GM03348 (cell line): ENCODE data around the gene GEMIN7.
A peak's percentile ranks its signal among the peaks of the same experiment; 100 is the strongest.
"Not testable (repeated sequence)": the region's sequence is repeated elsewhere in the genome, so short reads cannot be mapped to it uniquely, and the experiment has no call there.

Experiments used
- DNase-seq: peaks from one replicate; pipeline ENCODE4 v3.0.0; 2012; ENCODE audit warnings: low spot score

Gene GEMIN7

DNA sequence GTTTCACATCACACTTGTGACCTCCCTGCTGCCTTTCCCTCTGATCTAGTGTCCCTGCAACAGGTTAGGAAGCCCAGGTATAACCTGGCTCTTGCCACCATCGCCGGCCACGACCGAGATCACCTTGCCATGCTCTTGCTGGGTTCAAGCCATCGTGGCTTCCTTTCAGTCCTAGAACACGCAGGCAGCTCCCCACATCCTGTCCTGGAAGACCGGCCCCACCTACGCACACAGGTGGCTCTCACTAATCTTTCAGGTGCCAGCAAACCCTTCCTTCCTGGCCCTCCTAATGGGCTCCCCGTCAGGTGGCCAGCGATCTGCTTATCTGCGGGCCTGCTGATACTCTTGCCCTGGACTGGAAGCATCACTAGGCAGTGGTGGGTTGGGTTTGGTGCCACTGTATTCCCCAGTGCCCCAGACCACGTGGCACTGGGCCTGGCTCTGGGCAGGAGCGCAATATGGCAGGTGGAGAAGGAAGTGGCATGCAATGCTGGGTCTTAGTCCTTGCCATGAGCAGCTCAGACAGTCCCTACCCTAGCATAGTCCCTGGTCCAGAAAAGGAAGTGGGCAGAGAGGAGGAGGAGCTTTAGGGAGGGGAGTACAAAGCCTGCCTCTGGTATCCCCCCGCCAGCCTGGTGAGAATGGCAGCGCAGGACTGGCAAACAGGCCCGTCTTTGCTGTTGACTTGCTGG lies 25.7 kb downstream of the GEMIN7 start:
- no peak for DNase-seq

DNA sequence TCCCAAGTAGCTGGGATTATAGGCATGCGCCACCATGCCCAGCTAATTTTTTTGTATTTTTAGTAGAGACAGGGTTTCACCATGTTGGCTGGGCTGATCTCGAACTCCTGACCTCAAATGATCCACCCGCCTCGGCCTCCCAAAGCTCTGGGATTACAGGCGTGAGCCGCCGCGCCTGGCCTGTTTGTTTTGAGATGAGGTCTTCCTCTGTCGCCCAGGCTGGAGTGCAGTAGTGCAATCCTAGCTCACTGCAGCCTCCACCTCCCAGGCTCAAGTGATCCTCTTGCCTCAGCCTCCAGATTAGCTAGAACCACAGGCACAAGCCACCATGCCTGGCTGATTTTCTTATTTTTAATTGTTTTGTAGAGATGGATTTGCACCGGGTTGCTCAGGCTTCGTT lies 27.3 kb downstream of the GEMIN7 start:
- DNase-seq, result not testable (repeated sequence)

DNA sequence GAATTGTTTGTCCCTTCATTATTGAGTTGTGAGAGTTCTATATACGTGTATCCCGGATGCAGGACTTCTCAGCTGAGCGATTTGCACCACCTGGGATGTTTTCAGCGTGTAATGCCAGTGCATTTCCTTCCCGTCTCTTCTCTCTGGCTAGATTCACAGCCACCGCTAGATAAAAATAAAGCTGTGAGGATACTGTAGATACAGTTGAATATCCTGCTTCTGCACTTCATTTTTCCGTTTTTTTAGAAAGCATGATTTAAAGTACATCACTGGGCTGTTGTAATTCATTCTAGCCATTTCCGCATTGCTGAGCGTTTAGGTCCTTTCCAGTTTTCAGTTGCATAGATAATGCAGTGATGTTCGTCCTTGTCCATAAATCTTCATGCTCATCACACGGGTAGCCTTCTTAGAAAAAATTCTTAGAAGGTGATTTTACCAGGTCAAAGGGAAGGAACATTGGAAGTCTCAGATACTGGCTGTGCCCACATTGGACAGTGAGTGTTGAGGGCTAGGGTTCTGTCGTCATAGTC lies 28.6 kb downstream of the GEMIN7 start:
- no peak for DNase-seq

DNA sequence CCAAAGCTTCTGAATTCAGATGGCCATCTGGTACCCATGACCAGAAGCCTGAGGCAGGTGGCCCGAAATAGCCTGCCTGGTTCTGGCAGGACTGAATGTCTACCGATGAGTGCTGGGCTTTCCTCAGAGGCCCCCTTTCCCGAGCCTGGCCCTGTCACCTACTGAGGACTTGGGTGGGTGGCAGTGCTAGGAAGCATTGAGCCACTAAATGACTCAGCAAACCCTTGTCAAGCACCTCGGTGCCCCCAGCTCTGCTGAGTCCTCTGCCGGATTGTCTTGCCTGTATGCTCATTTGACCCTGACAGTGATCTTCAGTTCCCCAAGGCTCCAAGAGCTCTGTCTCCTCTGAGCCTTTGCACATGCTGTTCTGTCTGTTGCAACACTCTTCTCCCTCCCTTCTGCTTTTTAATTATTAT lies 31.8 kb downstream of the GEMIN7 start:
- no peak for DNase-seq

DNA sequence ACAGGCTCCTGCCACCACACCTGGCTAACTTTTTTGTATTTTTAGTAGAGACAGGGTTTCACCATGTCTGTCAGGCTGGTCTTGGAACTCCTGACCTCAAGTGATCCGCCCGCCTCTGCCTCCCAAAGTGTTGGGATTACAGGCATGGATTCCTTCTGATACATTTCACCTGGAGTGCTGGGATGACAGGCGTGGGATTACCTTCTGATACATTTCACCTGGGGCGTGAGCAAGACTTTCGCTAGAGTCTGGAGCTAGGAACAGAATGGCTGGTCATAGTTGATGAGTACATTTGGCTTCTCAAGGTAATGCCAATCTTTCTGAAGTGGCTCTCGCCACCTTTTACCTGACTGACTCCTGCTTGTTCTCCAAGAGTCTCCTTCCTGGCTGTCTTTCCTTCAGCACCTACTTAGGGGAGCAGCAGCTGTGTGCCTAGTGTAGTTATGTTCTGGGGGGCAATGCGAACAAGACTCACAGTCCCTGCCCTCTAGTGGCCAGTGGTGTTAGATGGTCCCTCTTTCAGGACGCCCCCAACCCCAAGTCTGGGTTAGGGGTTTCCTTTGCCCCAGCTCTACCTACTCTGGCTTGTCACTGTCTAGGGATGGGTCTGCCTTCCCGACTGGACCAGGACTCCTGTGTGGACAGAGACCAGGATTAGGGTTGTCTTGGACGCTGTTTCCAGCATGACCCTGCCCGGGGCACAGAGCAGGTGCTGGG lies 33.2 kb downstream of the GEMIN7 start:
- DNase-seq, result no peak

DNA sequence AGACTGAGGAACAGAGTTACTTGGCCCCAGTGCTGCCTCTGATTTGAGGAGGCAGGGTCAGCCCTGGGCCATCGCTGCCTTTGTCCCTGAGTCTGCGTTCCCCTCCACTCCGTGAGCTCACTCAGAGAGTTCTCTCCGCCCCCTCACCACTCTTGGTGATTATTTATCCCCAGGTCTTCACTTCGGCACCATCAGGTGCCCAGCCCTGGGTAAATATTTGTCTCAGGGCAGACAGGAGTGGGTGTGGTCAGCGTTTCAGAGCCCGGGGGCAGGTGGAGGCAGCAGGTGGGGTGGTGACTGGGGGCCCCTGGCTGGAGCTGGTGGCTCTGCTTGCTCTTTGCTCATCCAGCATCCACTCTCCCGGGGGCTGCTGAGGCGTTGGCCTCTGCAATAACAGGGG lies 34.6 kb downstream of the GEMIN7 start:
- DNase-seq, result no peak

DNA sequence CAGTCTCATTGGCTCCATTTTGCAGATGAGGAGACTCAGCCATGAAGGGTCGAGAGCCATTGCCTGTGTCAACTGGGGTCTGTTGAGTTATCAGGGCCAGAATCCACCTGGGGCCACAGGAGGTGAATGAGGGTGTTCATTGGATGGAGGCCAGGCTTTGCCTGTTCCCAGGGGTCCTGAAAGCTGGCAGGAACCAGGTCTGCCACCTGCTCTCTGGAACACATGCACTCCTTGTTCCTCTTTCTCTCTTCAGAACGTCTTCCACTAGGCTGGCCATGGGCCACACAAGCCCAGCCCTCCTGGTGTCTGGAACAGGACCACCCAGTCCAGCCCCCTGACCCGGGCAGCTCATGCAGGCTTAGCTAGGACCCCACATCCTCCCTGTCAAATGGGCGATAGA lies 35.1 kb downstream of the GEMIN7 start:
- no peak for DNase-seq

DNA sequence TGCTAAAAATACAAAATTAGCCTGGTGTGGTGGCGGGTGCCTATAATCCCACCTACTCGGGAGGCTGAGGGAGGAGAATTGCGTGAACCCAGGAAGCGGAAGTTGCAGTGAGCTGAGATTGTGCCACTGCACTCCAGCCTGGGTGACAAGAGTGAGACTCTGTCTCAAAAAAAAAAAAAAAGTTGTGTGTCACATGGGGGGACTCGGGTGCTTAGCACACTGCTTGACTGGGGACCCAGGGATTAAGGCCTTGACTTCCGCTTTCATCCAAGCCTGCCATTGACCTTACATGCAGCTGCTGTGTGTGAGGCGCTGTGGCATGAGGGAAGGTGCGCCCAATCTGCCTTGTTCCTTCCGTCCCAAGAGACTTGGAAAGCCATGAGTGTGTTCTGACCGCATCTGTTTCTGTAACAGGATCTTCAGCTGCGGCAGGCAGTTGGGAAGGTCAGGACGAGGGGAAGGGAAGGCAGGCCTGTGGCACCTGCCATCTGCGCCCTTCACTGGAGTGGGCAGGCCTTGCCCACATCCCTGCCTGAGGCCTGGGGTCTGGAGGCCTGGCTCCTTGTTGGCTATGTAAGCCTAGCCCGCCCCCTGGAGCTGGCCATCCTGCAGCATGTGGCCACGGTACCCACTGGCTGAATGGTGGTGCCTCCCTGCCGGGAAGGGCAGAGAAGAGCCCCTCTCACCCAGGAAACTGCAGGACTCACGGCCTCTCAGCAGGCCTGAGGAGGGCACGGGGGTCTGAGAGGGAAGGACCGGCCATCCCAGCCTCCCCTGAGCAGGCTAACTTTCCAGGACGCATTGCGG lies 37.0 kb downstream of the GEMIN7 start:
- DNase-seq, result no peak

DNA sequence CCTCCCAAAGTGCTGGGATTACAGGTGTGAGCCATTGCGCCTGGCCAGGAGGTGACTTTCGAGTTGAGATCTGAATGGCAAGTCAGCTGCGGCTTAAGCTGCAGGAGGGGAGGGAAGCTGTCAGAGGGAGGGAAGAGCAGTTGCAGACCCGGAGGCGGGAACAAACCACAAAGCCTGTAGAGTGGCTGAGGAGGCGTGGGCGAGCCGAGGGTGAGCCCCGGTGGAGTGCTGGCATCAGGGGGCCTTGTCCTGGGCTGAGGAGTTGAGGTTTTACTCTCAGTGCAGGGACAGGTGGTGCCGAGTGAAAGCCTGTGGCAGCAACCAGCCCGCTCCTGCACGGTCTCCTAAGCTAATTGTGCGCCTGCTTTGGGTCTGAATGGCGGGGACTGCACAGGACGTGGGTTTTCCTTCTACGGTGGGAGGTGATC lies 38.1 kb downstream of the GEMIN7 start:
- no peak for DNase-seq

DNA sequence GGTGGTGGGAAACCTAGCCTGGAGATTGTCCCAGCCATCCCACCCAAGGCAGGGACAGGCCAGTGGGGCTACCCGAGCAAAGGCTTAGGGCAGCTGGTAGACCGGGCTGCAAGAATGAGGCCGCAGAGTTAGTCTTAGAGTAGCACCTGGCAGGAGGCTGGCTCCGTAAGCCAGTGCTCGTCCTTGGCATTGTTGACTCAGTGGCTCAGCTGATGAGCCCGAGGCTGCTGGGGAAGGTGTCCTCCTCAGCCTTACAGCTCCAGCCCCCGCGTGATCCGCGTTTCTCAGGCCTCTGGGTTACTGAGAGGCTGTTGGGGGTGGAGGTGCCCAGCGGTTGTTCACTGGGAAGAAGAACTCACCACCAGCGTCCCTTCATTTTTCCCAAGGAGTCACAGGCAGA lies 38.6 kb downstream of the GEMIN7 start:
- no peak for DNase-seq

DNA sequence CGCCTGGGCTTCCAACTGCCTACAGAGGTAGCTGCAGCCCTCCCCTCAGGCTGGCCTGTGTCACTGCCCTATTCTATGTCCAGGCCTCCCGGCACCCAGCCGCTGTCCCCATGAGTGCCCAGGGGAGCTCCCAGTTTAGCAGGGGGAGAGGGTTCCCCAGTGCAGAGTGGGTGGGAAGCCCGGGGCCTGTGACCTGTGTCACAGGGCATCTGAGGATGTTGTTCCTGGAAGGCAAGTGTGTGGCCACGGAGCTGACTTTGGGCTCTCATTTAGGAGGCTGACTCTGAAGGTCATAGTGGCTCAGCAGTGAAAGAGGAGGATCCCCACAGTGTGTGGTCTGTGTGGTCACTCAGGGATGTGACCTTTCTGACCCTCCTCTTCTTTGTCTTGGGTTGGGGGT lies 39.0 kb downstream of the GEMIN7 start:
- no peak for DNase-seq

DNA sequence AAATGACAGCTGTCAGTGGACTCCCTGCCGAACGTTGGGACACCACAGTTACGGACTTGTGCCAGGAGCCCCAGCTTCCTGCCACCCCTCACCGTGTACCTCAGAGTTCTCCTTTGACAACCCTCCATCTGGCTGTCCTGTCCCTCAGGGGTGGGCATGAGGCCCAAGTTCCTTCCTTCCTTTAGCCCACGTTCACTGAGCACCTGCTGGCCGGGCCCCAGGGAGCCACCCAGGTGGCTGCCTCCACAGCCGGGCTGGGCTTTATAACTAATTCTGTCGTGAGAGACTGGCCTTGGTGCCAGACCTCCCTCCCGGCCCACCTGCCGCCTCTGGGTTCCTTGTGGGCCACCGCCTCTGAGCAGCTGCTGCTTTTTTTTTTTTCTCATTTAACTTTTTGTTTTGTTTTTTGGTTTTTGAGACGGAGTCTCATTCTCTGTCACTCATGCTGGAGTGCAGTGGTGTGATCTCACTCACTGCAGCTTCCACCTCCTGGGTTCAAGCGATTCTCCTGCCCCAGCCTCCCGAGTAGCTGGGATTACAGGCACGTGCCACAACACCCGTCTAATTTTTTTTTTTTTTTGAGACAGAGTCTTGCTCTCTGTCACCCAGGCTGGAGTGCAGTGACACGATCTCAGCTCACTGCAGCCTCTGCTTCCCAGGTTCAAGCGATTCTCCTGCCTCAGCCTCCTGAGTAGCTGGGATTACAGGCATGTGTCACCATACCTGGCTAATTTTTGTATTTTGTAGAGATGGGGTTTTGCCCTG lies 39.7 kb downstream of the GEMIN7 start:
- DNase-seq, result not testable (repeated sequence)

DNA sequence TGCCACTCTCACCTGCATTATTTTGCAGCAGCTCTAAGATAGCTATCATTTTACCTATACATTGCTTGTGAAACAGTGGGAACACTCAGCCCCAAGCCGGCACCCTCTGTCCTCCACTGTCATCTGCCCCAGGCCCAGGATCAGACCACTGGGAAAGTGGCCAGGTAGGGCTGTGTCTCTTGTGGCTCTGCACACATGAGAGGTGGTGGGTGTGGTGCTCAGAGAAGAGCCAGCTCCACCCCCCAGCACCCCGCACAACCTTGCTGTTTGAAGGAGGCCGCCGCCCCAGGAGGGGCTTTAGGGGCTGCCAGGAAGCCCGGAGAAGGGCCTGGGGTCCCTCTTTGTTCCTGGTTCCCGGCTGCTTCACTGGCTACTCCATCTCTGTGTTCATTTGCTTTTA lies 40.5 kb downstream of the GEMIN7 start:
- DNase-seq, result no peak

DNA sequence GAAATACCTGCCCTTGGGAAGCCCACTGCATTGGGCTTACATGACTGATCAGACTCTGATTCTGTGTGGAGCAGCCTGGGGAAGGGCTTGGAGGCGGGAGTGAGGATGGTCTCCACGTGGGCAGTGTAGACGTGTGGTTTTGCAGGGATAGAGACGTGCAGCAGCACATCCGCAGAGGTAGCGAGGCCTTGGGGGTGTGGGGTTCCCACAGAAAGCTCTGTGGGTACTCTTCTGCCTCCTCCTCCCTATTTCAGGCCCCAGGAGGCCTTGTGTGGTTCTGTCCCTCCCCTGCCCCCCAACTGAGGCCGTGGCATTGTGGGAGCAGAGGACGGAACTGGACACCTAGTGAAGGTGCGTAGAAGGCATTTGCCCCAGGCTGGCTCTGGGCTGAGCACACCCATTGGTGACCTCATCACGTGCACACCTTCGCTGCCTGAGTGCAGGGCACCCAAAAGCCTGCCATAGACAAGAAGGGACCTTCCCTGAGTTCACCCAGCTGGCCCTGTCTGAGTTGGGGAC lies 42.8 kb downstream of the GEMIN7 start:
- no peak for DNase-seq

DNA sequence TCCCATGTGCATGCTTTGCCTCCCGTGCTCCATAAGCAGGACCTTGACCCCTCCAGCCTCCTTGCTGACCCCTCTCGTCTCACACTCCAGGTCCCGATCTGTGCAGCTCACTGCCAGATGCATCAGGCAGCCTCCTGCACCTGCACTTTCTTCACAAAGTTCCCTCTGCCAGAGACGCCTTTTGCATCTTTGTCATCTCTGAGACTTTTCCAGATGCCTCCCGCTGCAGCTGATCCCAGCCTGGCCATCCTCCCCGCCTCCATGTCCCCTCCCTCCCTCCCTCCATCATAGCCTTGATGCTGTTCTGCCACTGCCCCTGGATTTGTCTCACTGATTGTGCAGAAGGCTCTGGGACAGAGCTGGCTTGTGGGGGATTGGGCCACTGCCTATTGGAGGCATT lies 43.8 kb downstream of the GEMIN7 start:
- DNase-seq, result no peak

DNA sequence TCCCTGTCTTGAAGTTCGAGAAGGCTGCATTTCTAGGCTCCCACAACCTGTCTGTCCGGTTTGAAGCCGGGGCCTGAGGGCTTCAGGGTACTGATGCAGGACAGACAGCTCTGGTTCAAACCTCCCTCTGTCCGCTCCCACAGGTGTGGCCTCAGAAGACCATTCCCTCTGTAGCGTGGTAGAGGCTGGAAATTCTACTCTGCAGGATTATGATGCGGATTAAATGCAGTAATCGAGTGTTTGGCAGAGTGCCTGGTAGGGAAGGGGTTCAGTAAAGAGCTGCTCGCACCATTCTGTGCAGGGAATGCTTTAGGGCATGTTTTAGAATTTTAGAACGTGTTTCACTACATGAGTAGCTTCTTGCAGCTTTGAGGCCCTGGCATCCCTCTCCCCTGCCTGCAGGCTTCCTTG lies 44.4 kb downstream of the GEMIN7 start:
- DNase-seq, result no peak

DNA sequence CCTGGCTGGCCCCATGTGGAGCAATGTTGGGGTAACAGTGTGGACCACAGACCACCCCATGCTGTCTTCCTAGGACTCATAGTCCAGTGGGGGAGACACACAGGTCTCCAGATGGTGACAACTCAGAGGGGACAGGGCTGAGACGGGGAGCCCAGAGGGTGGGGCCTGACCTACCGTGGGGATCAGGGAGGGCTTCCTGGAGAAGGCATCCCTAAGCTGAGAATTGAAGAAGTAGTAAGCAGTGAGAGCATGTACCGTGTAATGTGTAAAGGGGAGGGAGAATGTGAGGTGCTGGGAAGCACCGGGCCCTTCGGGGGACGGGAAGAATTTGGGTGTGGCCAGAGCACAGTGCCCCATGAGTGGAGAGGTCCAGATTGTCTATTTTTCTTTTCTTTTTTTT lies 45.0 kb downstream of the GEMIN7 start:
- DNase-seq, result no peak

DNA sequence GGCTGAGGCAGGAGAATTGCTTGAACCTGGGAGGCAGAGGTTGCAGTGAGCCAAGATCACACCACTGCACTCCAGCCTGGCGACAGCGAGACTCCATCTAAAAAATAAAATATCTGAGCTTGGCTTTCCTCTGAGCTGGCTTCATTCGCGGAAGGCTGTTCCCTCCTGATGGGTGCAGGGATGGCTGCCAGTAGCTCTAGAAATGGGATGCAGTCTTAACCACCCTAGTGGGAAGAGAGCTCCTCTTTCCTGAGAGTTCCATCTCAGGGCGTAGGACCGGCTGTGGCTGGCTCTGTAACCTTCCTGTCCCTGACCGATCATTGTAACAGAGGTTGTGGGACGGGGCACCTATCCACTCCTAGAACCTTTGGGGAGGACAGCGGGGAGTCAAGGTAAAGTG lies 46.3 kb downstream of the GEMIN7 start:
- no peak for DNase-seq

DNA sequence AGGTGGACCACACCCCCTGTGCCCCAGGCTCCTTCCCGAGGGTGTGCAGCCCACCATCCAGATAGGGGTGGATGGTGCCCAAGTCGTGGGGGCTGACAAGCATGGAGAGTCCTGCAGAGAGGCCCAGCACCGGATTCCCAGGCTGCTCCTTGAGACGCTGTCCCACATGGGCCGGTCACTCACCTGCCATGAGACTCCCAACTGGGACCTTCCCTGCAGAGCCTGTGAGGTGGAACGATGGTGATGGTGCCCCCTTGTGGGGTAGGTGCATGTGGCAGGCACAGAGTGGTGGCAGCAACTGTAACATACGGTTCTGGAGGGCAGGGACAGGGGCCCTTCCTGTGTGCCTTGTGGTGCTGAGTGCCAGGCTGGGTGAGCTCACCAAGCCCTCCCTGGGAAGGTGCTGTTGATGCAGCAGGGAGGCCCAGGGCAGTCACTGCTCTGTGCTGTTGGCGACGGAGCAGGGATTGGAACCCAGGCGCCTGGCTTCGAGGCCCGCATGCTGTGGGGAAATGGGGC lies 47.0 kb downstream of the GEMIN7 start:
- DNase-seq, result peak; percentile 82

DNA sequence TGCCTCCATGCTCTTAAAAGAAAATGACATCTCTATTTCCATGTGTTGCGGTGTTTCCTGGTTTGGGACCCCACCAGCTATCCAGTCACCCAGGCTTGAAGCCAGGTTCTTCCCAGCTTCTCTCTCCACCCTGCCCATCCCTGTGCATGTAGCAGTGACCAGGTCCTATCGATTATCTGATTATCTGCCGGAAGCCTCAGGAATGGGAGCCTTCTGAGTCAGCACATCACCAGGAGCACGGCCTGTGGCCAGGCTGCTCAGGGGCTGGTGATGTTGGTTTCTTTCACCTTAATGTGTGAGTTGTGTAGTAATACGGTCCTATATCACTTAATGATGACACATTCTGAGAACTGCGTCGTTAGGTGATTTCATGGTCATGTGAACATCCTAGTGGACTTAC lies 47.6 kb downstream of the GEMIN7 start:
- DNase-seq, result no peak

DNA sequence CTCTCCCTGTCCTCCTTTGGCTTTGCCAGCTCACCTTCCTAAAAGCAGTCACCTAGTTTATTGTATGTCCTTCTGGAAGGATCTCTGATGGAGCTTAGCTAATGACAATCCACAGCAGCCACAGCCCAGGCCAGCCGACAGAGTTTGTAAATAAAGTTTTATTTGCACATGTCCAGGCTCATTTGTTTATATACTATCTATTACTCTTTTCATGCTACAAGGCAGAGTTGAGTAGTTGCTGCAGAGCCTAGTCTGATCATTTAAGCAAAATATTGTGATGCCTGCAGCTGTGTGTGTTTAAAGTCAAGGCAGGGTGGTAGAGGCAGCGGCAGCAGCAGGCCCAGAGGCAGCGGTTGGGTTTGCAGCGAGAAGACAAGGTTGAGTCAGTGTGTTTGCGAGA lies 49.1 kb downstream of the GEMIN7 start:
- DNase-seq, result no peak

DNA sequence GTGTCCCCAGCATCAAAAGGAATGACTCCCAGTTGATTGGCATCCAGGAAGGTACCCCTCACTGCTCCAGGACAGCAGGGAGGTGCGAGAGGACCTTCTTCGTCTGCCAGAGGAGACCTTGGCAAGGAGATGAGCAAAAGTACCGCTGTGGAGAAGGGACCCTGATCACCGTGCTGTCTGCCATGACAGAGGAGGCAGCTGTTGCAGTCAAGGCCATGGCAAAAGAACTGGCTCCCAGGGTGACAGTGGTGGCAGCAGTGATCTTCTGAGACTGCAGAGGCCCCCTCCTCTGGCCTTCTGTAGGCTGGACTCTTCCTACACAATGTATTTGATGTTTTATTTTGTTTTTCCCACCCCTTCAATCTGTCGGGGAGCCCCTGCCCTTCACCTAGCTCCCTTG lies 49.7 kb downstream of the GEMIN7 start:
- no peak for DNase-seq
